NCI-H2081 treated with DMSO at 0.1 percent for 48 hours (cell line): ENCODE measurements around the gene FXN.
"Not testable (repeated sequence)": the region's sequence is repeated elsewhere in the genome, so short reads cannot be mapped to it uniquely, and the experiment has no call there.

Experiments
- DNase-seq: peaks from one replicate; lab custom pipeline; 2025; lab: John Stamatoyannopoulos, UW

FXN gene

GRCh38 chr9:69035438-69036308, at the start of gene FXN:
TSS of gene FXN (plus strand) at chr9:69035752. CDS start at chr9:69035783, 31 bp downstream.
- DNase-seq = peak; percentile 8

DNA sequence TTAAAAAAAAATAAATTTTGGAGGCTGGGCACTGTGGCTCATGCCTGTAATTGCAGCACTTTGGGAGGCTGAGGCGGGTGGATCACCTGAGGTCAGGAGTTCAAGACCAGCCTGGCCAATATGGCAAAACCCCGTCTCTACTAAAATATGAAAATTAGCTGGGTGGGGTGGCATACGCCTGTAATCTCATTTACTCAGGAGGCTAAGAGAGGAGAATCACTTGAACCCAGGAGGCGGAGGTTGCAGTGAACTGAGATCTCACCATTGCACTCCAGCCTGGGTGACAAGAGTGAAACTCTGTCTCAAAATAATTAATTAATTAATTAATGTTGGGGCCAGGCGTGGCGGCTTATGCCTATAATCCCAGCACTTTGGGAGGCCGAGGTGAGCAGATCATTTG, 48.6 kb upstream of the FXN start:
- DNase-seq = not testable (repeated sequence)

GRCh38 chr9:68991457-68991856, 44.1 kb upstream of the FXN start:
- DNase-seq = no peak

DNA sequence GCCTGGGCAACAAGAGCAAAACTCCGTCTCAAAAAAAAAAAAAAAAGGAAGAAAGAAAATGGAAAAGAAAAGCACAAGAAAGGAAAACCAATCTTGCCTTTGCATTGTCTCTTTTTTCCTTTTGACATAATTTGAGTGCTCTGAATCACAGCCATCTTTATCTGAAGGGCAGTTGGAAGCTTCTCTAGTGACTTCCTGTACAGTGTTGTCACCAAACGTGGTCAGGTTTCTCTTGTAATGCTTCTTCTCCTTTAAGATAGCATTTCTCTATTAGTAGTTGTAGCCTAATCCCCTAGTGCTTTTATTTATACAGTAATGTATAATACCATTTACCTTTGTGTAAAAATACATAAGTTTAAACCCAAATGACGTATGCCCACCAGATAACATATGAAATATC, 39.8 kb upstream of the FXN start:
- no peak for DNase-seq

DNA sequence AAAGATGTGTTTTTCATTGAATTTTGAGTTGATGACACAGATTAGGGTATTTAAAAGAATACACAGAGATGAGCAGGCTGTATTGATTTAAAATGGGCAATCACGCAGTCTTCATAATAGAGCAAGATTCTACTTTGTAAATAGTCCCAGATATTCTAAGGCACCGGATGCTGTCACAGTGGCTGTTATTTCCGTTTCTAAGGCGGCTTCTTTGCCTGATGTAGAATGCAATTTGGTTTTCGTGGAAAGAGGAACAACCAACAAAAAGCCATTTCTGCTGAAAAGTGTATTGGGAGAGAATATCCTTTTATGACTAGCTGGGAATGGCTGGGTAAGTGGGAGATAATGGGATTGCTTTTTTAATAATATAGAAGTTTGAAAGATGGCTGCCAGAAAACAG, 39.1 kb upstream of the FXN start:
- DNase-seq = no peak

DNA sequence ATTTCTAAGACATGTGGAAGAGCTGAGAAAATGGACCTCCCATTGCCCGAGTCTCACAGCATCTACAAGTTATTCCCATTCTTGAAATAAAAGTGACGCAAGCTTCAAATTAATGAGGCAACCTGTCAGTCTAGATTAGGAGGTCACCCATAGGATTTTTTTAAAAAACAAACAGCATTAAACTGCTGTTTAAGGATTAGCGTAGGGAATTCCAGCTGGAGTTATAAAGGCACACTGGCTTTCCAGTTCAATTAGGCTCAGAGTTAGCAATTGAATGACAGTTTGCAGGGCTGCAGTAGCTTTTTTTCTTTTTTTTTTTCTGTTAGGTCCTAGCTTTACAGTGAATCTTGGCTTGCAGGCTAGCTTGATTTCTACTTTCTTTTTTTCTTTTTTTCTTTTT, 37.9 kb upstream of the FXN start:
- DNase-seq = no peak

DNA sequence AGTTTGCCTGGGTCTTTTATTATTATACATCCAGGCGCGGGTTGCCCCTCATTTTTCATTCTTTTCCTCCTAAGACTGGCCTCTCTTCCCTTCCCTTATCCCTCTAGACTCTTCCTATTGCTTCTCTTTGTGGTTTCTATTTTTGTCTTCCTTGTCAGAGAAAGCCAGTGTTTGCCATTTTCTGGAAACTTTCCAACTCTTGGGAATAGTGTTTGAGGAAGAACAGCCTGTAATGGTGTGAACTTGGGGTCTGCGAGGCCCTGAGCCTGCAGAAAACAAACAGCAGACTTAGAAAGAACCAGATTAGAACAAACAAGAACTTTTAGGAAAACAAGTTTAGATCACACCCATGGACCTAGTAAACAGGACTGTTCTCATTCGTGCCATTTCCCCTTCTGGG, 37.2 kb upstream of the FXN start:
- no peak for DNase-seq

DNA sequence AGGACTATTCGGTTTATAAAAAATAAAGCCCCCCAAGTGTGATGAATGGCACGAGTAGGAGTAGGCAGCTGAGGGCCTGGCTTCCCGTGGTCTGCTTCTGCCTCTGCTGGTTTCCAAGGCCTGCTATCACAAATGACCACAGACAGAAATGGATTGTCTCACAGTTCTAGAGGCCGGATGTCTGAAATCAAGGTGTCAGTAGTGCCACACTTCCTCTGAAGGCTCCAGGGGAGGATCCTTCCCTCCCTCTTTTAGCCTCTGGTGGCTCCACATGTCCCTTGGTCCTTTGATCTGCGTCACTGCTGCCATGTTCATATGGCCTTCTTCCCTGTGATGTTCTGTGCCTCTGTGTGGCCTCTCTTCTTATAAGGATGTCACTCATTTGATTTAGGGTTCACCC, 36.7 kb upstream of the FXN start:
- DNase-seq = no peak

GRCh38 chr9:68999393-69000105, 36.0 kb upstream of the FXN start:
- DNase-seq = peak; percentile 68

- no peak for DNase-seq
These were observed 33.6 kb upstream of the FXN start for GRCh38 chr9:69001921-69002320.

DNA sequence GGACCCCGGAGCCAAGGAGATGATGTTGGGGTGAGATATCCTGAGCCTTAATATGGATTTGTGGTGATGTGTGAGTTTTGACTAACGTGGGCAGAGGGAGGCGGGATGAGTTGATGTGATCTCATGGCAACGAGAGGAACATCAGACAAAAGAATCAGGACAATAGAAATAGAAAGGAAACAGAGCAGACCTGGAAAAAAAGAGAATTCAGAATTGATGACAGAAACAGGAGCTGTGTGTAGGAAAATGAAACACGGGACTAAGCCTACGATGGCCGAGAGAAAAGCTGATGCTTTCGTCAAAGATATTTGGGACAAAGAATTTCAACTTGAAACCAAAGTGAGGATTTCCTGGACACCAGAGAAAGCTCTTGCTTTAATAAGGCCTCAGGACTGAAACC, 32.5 kb upstream of the FXN start:
- no peak for DNase-seq

DNA sequence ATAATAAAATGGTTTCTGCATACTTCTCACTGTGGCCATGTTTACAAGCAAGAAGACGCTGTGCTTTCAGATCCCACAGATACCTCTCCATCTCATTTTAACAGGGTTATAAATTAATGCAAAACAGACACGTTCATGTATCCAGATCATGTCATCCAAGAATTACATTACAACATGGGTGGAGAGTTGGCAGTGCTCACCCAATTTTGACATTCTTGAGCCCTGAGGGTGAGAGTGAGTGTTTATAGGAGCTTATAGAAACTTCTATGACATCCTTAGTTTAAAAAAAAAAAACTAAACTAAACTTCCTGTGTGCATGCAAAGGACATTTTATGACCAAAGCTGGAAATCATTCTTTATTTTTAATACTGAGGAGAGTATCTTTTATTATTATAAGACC, 30.7 kb upstream of the FXN start:
- no peak for DNase-seq

DNA sequence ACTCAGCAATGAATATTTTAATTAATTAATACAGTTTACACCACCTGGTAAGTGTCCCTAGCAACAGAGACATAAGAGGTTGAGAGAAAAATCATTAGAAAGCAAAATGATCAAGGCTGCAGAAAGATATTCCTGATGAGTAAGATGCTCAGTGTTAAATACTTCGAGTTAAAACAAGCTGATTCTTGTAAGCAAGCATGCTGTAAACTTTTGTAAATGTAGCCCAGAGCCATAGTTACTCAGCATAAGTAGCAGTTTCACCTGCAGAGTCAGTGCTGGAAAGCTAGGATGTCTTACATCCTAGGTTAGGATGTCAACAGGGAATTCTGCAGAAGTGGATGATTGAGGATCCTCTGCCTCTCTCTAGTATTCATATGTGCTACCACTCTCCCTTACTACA, 25.8 kb upstream of the FXN start:
- no peak for DNase-seq

- DNase-seq = no peak
These were observed 22.7 kb upstream of the FXN start for GRCh38 chr9:69012696-69013381.

- DNase-seq = no peak
These were observed 22.2 kb upstream of the FXN start for GRCh38 chr9:69013382-69013727.

DNA sequence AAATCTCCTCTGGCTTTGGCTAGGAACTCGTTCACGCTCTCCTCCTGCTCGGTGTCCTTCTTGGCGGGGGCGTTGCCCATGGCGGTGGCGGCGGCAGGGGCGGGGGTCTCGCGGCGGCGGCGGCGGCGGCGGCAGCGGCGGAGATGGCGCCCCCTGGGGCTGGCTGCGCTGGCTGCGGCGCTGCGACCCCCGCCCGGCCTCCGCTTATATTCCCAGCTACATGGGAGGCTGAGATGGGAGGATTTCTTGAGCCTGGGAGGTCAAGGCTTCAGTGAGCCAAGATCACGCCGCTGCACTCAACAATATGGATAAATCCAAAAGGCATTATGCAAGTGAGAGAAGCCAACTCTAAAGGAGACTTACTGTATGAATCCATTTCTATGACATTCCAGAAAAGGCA, 21.5 kb upstream of the FXN start, which contains the start of gene PRKACG:
Gene PRKACG (minus strand): TSS at position 101 of the 400 bp plus-strand sequence. CDS start 21 bp downstream, at position 80.
- DNase-seq = no peak

DNA sequence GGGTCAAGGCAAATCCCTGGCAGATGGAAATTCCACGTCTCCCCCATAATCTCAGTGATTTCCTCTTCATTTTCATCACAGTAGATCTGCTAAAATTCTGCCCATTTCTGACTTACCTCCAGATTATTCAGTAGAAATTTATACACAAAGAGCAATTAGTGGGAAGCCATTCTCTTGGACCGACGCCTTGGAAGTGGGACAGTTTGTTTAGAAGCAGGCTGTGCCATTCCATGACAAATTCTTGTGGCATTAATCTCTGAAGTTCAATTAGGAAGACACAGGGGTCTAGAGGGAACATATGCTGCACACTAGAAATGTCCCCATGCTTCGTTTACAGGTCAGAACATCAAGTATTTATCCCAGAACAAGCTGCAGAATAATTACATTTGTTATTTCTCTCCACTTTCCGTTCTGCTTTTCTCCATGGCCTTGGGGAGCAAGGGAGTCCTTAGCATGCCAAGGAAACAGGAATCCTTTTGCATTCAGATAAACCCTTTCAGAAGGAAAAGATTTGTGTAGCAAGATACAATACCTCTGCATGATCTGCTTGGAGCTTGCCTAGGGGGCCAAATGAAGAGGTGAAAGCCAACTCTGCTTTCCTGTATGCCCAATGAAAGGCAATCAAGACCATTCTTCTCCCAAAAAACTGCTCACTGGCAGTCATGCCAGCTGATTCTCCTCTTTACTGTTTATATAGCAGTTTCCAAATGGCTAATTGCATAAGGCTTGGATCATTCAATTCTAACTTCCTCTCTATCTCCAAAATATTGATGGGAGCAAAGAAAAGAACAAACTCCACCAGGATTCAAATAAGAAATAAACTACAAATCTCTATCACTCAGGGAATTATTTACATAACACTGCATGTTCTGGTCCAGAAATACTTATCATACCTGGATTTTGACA, 19.1 kb upstream of the FXN start:
- DNase-seq = no peak

DNA sequence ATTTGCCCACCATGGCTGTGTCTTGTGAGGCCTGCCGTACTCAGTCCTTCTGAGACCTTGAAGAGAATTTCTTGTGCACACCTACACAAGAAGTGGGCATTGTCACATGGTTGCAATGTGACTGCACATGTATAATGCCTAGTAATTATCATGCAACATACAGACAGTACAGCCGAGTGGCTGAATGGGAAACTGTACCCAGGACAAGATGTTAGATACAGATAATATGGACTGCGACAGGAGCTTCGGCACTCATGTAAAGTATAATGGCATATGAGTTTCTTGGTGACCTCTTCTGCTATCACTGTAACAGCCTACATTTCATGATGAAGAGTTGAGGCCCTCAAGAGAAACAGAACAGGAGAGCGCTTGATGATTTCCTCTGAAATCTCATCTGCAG, 16.8 kb upstream of the FXN start:
- no peak for DNase-seq

DNA sequence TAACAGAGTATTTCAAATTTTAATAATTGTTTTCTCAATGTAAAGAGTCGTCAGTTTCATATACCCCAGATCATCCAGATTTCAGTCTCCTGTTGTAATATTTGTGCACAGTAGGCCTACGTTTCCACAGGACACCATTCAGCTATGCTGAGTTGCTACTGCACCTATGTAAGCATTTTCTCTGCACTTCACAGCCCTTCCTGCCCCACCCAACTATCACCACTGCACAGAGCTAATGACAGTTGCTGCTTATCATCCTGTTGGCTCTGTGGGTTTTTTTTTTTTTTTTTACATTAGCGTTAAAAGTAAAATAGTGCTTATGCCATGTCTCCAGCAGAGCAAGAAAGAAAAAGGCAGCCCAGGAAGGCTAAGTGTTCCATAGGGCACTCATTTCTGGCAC, 15.7 kb upstream of the FXN start:
- no peak for DNase-seq

DNA sequence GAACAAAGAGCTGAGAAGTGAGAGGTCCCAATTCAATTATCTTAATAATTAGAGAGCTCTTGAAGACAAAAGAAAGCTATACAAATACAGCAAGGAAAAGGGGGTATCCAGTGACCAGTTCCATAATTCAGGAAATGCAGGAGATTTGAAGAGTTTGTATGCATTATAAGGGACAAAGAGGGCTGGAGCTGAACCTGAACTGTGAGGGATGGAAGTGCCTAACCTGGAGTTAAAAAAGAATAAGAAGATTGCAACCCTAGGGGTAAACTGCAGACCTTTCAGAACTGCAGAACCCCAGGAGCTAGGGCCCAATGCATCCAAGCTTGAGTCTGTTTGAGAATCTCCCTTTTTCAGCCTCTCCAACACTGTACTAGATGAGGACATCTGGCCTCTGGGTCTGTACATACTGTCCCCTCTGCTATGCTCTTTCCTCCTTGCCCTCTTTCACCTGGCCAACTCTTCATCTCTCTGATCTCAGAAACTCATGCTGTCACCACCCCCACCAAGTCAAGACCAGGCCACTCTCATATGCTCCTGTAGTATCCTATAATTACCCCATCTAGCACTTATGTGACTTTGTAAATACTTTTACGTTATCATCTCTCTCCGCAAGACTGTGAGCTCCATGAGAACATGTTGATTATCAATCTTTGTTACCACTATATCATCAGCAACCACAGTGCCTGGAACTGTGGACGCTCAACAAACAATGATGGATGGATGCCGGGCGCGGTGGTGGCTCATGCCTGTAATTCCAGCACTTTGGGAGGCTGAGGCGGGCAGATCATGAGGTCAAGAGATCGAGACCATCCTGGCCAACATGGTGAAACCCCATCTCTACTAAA, 15.0 kb upstream of the FXN start:
- DNase-seq = no peak

DNA sequence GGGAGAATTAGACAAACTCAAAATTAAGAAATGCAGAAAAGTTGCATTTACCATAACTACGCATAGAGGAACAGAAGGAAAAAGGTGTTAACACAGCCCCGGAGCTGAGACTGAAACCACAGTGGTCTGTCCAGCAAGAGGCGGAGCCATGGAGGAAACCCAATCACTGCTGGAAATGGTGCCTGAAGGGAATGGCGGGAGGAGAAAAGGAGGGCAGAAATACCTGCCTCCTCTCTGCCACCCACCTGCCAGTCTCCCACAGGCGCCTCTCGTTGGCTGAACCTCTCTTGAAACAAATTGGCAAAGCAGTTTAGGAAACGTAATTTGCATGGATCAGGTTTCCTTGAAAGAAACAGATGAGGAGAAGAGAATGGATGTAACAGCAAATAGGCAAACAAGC, 11.9 kb upstream of the FXN start:
- no peak for DNase-seq
